ENCODE measurements around the gene PKIB.

The PKIB gene

DNA sequence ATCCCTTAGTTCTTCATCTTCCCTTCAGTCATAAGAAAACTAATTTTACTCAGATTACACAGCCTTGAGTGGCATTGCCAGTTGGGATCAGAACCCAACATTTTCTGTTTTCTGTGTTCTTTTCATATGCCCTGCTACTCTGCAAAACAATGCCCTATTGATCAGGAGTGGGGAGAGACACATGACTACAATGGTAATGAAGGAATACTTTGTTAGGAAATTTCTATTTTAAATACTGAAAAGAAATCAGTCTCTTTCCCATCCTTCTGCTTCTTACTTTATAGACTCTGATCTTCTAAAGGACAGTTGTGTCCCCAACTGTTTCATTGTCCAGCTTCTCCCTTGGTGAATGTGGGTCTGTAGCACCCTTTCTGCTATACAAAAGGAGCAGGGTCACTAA, 5.5 kb upstream of the PKIB start:
- no peak for DNase-seq (ENCODE audit: insufficient read length, low spot score)
- no peak for FAIRE-seq
- TF ChIP-seq POLR2A (IDR thresholded peaks at IDR 0.05; ENCODE audit: low read depth, low read length) = no peak

DNA sequence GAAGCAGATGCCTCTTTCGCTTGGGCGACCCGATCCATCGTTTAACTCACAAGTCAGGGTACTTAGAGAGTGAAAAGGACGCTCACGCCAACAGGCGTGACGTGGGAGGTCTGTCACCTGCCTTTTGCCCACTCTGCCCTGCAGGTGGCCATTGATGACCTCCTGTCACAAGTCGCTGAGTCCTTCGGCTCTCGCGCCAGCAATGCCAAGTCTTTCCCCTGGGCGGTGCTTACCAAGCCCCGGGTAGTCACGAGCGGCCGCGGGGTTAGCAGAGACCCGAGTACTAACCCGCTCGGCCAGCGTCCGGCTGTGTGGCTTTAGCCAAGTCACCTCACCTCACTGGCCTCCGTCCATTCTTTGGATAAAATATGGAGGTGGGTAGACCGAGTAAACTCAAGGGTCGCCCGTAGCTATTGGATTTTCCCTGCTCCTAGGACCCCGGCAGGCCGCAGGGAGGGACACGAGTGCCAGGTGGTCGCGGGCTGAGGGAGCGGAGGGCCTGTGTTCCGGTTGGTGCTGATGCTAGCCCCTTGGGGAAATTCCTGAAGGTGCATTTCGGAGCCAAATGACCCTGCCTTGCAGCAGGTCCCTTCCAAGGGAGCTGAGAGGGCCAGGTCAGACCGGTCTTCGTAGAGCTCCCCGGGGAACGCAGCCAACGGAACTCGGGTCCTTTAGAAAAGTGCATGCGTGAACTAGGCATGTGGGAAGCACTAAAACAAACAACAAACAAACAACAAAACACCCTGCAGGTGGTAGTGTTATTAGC, 668 bp downstream of the PKIB start:
- FAIRE-seq (no peak), DNase-seq (ENCODE audit: insufficient read length, low spot score) (no peak)
- TF ChIP-seq POLR2A (IDR thresholded peaks at IDR 0.05; ENCODE audit: low read depth, low read length) = no peak

DNA sequence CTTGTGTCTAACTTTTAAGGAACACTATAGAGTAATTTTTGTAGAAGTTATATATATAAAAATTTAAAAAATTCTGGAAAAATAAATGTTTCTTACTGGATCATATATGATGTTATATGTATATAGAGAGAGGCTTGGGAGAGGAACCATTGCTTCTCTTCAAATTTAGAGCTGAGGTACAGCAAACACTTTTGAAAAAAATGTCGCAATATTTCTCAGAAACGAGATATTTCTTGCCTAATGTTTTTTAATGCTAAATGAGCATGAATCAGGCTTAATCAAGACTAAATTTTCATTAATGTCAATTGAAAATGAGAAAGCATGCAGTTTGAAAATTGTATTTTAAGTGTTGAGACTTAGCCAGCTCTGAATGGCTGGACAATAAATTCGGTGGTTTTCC, 2.6 kb downstream of the PKIB start:
- no peak for FAIRE-seq
- no peak for TF ChIP-seq POLR2A (IDR thresholded peaks at IDR 0.05; ENCODE audit: low read depth, low read length)
- DNase-seq (ENCODE audit: insufficient read length, low spot score) = no peak

DNA sequence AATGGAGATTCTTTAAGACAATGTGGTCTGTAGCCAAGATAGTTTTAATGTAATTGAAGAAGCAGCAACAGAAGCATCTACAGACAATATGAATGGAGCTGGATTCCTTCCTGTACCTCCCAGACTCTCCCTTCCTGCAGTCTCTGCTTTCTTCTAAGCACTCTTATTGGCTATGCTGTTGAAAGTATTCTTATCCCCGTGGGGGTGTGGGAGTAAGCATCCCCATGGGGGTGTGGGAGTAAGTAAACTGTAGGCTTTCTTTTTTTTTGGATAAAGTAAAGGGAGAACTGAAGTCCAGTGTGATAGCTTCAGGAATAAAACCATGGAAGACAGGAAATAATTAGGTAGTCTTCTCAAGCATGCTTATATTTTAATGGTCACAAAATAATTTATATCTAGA, 4.1 kb downstream of the PKIB start:
- FAIRE-seq = no peak
- TF ChIP-seq POLR2A (IDR thresholded peaks at IDR 0.05; ENCODE audit: low read depth, low read length) = no peak
- DNase-seq (ENCODE audit: insufficient read length, low spot score) = no peak

DNA sequence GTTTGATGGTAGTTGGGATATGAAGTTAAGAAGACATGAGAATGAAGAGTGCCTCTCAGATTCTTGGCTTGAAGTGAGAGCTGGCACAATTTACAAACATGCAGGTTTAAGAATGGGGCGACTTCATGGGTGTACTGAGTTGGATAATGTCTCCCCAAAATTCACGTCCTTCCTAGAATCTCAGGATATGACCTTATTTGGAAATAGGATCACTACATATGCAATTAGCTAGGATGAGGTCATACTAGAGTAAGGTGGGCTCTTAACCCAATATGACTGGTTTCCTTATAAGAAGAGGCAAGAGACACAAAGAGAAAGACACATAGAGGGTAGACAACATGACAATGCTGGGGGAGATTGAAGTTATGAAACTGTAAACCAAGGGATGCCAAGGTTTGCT, 5.2 kb downstream of the PKIB start:
- FAIRE-seq = no peak
- DNase-seq (ENCODE audit: insufficient read length, low spot score) = no peak
- TF ChIP-seq POLR2A (IDR thresholded peaks at IDR 0.05; ENCODE audit: low read depth, low read length) = no peak

DNA sequence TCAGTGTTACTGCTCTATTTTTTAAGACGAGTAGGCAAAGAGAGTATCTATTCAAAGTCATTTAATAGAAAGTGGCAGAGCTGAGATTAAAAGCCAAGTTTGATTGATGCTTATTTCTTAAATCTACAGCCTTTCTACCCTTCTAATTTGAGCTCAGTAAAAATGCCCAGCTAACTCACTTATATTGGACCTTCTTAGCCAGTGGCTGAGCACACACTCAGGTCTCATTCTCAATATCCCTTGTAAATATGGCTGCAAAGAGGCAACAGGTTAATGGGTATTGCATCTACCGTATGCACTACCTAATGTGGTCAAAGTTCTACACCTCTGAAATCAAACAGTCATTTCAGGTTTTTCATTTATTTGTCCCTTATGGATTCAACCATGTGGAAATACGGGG, 6.7 kb downstream of the PKIB start:
- TF ChIP-seq POLR2A (IDR thresholded peaks at IDR 0.05; ENCODE audit: low read depth, low read length) = no peak
- no peak for DNase-seq (ENCODE audit: insufficient read length, low spot score)
- no peak for FAIRE-seq

DNA sequence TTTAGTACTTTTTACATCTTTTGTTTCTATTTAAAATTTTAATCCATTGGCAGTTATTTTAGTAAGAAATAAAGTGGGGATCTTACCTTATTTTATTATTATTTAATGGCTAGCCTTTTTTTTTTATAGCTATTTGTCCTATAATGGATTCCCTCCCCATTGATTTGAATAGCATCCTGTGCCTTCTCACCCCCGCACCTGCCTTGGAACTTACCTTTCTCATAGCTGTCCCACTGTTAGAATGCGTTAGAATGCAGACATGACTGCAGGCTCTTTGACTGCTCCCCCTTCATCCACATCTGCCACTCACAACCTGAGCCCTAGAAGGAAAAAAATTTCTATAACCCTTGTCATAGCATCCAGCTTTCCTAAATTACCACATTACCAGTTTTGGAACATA, 9.1 kb downstream of the PKIB start:
- DNase-seq (ENCODE audit: insufficient read length, low spot score) = no peak

DNA sequence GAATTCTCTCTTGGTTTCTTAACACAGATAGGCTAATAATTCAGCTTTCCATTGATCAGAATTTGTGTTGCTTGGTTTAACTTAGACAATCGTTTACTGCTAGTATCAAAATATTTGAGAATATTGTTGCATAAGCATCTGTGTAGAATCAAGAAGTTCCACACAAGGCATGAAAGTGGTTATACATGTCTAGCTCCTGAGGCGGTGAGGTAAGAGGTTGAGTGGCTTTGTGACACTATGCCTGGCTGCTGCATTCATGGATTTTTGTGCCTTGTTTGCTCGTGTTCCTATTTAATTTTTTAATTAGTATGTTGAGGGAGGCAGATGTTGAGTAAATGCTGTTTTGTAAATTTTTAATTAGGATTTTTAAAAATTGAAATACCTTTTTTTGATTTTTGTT, 10.2 kb downstream of the PKIB start:
- no peak for FAIRE-seq
- TF ChIP-seq POLR2A (IDR thresholded peaks at IDR 0.05; ENCODE audit: low read depth, low read length) = no peak
- DNase-seq (ENCODE audit: insufficient read length, low spot score) = no peak

More for the DNA sequence above, 9.1 kb downstream of the PKIB start:
- FAIRE-seq = no peak
- no peak for TF ChIP-seq POLR2A (IDR thresholded peaks at IDR 0.05; ENCODE audit: low read depth, low read length)

DNA sequence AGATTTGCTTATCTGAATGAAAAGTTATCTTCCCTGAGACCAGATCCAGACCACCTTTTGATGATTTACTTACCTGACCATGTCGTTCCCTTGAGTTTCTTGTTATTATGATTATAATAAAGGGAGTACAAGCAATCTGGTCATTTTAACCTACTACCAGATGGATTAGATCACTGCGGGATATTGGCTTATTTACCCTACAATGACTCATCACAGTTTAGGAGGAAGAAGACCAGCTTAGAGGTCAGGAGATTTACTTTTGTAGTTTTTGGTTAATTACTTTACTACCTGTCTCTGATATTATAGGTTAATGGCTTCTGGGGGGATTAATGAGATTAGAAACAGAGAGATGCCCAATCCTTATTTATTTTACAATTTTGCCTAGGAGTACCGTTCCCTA, 10.7 kb downstream of the PKIB start:
- FAIRE-seq = no peak
- no peak for TF ChIP-seq POLR2A (IDR thresholded peaks at IDR 0.05; ENCODE audit: low read depth, low read length)
- DNase-seq (ENCODE audit: insufficient read length, low spot score) = no peak

DNA sequence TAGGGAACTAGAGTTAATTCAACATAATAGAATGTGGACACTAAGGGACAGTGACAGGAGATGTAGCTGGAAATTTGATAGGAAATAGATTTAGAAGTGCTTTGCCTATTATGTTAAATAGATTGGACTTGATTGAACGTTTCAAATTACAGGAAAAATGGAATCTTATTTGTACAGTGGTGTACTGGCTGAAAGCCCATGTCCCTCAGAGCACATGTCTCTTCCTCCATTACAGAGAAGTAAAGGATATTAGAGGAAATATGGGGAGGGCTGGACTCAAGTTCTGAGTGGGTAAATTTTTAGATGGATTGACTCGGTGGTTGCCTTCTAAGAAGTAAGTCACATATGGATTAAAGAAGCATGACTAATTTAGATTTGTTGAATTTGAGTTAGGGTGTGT, 11.4 kb downstream of the PKIB start:
- TF ChIP-seq POLR2A (IDR thresholded peaks at IDR 0.05; ENCODE audit: low read depth, low read length) = no peak
- DNase-seq (ENCODE audit: insufficient read length, low spot score) = no peak
- no peak for FAIRE-seq

DNA sequence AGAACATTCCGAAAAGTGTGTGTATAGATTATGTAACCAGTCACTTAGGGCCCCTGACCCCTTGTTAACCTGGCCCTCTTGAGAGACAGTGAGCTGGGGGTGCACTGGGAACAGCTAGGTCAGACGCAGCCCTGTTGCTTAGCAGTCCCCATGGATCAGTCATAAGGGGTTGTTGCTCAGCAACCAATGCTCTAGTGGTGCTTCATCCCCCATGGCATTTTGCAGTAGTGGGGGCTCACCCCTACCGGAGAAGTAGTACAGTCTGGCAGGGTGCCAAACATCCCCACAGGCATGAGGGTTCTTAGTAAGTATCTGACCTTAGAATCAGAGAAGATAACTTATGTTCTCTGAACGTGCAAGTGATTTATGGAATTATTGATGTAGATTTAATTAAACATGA, 12.3 kb downstream of the PKIB start:
- no peak for TF ChIP-seq POLR2A (IDR thresholded peaks at IDR 0.05; ENCODE audit: low read depth, low read length)
- FAIRE-seq (no peak), DNase-seq (ENCODE audit: insufficient read length, low spot score) (no peak)

DNA sequence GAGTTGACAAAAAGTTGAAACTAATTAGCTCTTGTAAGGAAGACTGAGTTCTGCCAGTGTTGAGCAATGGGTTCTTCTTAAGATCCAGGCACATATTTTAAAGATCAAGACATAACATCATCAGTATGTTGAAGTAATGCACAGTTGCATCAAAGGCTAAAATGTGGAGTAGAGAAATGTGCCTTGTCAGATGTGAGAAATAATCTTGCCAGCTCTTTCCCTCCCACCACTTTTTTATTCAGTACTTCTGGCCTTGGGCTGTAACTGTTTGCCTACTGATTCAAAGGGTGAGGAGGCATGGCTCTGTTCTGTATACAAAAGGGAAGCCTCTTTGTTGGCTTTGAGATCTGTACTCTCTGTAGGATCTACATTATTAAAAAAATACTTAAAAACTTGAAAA, 13.1 kb downstream of the PKIB start:
- FAIRE-seq = no peak

DNA sequence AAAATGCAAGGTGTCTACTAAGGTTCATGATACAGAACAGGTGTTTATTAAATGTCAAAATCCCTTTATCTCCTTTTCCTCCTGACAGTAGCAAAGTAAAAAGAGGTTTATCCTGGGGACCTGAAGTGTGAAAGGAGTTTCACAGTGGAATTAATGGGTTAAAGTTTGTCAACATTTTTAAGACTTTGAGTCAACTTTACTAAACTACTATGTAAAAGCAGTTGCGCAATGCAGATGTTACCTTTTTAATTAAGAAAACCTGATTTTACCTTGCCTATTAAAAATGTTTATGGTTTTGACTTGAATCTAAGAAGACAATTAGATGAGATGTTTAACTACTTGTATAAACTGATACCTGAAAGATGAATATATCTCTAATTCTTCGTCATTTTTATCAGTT, 14.6 kb downstream of the PKIB start:
- DNase-seq (ENCODE audit: insufficient read length, low spot score) (no peak), FAIRE-seq (no peak)
- TF ChIP-seq POLR2A (IDR thresholded peaks at IDR 0.05; ENCODE audit: low read depth, low read length) = no peak

More for the DNA sequence above, 13.1 kb downstream of the PKIB start:
- no peak for DNase-seq (ENCODE audit: insufficient read length, low spot score)
- no peak for TF ChIP-seq POLR2A (IDR thresholded peaks at IDR 0.05; ENCODE audit: low read depth, low read length)

DNA sequence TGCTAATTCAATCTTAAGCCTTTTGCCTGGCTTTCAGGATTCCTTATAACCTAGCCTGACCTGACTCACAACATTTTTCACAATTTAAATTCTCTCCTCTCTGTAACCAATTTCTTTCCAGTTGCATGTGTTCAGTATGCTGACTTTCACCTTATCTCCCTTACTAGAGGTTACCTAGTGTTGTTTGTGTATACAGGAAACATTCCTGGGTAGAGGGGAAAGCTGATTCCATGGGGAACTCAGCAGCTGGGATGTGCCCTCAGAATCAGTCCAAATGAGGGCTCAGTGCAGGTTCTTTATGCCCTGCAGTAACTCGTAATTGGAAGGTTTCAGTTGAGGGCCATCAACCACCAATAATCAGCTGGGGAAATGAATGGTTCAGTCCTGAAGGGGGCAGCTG, 18.5 kb downstream of the PKIB start:
- FAIRE-seq (no peak), DNase-seq (ENCODE audit: insufficient read length, low spot score) (no peak)
- TF ChIP-seq POLR2A (IDR thresholded peaks at IDR 0.05; ENCODE audit: low read depth, low read length) = no peak

DNA sequence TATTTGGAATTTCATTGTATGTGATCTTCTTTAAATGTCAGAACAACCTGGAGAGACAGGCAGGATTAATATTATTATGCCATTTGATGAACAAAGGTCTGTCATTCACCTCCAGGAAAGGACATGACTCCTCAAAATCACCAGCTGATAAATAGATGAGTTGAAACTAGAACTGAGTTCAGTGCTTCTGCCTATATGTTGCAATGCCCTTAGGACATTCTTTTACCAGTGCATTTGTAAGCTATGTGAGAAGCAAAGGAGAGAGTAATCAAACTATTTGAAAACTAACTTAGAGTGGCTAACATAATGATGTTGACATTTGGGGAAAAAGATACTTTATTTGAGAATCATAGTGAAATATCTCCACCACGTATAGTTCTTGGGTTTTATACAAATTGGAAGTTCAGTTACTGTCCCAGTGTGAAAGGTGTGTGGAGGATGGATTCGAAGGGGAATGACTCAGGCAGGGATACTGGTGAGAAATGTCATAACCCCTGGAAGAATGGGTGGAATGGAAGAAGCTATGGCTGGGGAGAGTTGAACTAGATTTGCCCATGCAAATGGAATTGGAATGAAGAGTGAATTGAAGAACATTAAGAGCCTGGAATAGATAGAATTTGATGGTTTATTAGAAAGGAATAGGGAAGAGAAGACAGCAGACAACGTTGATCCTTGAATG, 21.5 kb downstream of the PKIB start:
- FAIRE-seq = no peak
- TF ChIP-seq POLR2A (IDR thresholded peaks at IDR 0.05; ENCODE audit: low read depth, low read length) = no peak
- DNase-seq (ENCODE audit: insufficient read length, low spot score) = no peak
